GM18508 (cell line): Measurements from ENCODE around the gene BTBD9.

Source experiments
- ATAC-seq: cut with Tn5 transposase; IDR thresholded peaks from one replicate; pipeline ENCODE4 v1.9.1; 2021; ENCODE audit warnings: moderate number of reproducible peaks; ENCODE audit not compliant: insufficient read depth, unreplicated experiment

BTBD9 gene

DNA sequence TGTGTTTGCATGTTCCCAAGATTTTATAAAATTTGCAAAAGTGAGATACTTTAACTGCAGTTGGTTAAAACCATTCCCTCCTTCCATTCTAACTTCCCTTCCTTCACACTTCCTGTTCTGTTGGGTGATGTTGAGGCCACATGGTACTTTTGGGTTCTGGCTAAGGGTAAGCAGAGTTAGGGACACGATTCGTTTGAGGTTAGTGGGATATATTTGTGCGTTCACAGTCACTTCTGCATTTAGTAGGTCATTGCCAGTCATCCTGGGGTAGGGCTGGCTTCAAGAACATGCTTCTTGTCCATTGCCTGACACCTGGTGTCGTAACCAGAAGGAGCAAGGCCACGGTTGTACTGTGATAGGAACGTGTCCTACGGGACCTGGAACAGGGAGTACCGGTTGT lies 480.1 kb downstream of the BTBD9 start:
- ATAC-seq, result no peak

- ATAC-seq, result no peak
Measured at GRCh38 chr6:38158762-38159350, 480.9 kb downstream of the BTBD9 start.

- no peak for ATAC-seq
Measured at GRCh38 chr6:38157905-38158304, 481.8 kb downstream of the BTBD9 start.

DNA sequence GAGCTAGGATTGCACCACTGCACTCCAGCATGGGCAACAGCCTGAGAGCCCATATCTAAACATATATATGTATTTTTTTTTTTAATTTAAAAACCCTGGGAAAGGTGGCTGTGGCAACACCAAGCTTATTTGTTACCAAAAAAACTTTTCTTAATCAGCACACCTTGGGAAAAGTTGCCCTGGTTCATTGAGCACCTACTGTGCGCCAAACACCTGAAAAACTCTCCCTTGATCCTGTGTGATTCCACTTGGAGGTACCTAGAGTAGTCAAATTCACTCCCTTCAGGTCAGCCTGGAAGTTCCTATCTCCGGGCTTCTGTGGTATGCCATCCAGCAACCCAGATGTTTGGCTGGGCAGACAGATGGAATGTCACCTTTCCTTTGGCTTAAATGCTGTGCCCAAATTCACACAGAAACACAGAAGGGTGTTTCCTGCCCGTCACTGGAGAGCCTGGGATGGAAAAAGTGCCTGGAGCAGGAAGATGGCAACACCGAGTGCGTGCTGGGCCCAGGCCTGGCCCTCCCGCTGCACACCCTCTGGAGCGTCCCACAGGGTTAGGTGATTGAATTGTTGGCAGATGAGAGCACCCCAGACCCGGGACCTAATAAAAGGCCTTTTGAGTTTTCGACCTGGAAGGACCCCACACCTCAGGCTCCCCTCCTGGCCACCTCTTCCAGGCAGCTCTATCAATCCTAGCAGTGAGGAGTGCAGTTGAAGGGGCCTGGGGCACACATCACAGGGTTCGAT lies 482.7 kb downstream of the BTBD9 start:
- ATAC-seq, result no peak

DNA sequence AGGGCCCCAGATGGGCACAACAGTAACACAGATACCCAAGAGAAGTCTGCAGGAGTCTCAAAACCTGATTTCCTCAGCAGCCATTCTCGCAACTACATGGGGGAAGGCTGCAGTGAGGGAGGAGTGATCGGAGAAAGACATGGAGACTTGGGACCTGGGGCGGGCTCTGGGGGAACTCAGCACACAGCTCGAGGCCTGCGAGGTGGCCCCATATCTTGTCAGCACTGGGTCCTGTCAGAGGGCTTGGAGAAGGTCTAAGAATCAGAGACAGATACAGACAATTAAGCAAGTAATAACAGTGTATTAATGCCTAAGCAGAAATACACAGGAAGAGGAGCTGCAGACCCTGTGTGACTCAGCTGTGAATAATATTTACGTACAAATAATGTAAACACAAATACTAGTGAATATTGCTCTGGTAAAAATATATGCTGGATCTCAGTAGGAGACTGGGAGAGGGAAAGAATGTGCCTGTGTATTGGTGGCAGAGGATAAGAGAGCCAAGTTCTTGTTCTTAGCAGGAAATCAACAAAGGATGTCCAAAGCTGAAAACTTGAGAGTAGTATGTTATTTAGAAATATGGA lies 484.0 kb downstream of the BTBD9 start:
- ATAC-seq, result no peak

DNA sequence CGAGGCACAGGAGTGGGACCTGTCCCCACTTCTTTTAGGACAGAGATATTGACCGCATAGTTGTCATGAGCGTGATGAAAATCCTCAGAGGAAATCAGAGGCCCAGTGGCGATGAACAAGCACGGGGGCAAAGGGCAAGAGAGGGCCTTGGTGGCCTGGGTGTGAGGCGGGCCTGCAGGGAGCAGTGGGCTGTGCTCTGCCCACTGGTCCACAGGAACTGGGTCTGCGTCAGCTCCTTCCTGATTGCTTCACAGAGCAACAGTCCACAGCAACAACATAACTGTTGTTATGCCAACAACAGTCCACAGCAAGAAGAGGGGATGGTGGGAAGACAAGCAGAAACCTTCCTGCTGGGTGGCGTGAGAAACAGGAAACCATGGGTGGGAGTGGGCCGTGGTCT lies 484.6 kb downstream of the BTBD9 start:
- ATAC-seq, result no peak

DNA sequence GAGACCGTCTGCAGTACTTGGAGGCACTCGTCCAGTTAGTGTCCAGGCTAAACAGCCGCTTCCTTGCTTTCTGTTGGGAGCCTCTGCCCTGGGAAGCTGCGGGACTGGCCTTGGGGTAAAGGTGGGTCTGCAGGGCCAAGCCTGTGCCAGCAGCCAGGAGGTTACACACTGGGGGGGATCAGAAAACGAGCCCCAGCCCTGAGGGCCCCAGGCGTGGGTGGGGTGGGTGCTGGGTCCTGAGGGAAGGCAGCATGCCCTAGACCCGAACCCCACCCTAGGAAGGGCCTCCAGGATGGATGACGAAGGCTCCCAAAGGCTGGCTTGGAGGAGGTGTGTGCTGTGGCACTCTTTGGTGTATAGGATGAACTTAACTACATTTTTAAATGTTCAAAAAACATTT lies 485.0 kb downstream of the BTBD9 start:
- no peak for ATAC-seq

DNA sequence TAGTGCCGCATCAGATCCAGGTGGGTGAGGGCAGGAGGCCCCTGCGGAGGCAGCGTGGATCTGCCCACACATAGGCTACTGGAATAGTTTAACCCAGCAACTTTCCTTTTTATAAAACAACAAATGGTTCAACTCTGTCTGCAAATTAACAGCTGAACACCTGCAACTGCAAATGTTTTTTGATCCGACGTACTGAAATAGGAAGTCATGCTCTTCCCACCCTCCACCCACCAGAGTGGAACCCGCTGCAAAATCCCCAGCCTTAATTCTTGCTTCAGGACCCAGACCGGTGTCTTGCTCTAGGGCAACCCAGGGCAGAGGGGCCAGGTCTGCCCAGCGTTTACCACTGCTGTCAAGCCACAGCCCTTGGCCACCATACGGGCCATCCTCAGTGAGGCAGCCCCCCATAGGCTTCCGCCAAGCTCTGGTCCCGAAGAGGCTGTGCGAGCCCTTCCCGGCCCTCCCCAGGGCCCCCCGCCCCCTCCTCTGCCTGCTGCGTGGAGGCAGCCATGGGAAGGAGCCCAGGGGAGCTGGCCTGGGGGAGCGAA lies 485.9 kb downstream of the BTBD9 start:
- no peak for ATAC-seq

DNA sequence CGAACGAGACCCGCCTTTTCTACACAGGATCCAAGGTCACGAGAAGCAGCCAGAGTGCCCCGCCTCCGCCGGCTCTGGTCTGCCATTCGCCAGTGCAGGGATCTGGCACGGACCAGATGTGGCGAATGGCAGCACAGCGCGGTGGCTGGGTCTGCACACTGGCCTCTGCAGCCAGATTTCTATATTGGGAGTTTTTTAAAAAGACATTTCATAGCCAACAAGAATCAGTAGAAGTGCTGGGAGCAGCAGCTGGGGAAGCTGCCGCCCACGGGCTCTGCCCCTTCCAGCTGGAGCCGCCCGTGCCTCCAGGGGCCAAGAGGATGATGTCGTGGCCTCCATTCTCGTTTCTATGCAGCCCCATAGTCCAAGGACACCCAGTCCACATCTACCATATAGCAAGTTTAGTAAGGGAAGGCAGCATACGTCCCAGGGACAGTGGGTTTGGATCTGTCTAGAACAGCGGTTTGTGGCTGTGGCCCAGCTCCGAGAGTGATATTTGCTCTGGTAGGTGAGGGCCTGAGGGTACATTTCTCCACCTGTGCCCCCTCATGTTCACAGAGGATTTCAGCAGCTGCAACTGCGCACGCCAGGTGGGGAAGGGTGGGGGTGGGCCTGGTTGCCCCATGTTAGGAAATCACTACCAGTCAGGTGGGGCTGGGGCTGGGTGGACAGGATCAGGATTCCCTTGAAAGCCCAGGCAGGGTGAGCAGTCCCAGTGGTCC lies 486.5 kb downstream of the BTBD9 start:
- no peak for ATAC-seq

DNA sequence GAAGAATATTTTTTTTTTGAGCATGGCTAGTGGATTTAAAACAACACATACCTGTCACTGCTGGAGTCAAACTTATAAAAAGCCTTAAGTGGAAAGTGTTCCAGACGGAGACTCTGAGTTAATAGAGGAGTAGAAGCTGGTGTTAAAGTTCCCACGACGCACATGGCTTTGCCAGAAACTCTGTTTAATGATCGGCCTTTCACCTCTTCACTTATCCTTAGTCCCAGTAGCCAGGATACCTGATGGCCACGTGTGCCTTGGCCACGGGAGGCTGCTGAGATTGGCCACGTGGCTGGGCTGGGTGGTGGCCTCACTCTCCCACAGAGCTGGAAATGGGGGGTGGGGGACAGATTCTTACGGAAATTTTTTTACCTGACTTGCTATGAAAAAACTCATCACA lies 487.1 kb downstream of the BTBD9 start:
- ATAC-seq, result no peak

DNA sequence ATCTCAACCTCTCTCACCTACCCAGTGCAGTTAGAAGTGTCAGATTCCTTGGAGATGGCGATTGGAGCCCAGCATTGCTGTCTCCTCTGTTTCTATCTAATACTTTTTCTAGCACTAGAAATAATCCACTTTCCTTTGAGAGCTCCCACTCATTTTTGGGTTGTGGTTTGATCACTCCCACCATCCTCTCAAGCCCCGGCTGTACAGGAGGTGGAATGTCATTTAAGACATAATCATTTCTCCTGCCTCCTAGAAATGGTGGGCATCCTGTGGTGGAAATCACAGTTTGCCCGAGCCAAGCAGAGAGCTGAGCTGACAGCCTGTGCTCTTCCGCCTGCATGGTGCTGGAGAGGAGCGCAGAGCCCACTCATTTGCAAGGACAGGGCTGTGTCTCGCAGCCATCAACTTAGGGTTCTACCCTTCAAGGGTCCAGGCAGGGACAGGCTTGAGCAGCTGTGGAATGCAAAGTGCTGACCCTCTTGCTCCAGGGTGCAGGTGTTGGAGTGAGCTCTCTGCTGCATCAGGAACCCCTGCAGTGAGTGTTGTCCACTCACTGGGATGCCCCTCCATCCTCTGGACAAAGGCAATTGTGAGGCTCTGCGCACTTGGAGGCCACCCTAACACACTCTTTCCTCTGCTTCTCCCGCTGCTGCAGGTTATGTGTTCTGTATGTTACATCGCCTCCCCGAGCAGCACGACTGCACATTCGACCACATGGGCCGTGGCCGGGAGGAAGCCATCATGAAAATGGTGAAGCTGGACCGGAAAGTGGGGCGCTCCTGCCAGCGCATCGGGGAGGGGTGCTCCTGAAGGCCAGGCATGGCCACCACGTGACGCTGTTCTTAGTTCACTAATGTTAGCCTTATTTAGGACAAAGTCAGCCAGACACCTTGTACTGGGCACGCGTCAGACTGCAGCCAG lies 487.9 kb downstream of the BTBD9 start:
- no peak for ATAC-seq

DNA sequence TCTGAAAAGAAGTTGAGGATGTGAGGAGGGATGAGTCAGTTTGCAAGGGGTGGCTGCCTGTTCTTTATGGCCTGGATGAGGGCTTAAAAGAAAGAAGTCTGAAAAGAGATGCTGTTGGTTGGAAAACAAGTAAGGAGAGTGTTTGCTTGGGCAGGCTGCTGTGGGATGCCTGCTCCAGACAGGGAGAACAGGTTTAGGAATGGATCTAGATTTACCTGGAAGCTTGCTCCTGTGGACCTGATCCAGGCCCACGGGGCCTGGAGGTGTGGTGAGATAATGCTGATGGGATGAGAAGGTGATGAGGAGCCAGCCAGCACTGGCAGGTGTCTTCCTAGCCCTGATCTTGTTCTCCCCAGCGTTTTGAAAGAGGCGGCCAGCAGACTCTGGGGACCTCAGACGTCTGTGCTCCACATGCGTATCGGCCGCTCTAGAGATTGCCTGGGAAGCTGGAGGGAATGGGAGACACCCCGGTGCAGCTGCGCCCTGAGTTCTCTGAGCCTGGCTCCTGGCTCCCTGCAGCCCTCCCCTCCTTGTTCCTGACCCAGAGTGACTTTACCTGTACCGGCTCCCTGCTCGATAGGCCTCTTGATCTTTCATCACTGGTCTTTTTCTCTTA lies 488.9 kb downstream of the BTBD9 start:
- no peak for ATAC-seq

DNA sequence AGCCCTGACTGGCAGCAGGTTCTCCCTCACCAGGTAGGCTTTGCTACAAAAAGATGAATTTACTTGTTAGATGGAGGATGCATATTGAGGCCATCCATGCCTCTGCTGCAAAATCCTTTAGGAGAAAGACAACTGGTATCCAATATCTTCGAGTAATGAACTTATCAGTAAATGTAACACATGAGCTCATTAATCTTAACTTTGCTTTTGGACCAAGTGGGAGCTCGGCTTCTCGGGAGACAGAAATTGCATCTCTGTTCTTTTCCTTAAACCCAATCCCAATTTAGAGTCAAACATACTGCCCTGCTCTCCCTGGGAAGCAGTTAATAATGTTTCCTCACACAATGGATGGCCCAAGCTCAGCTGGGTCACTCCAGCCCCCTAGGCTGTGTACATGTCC lies 489.7 kb downstream of the BTBD9 start:
- no peak for ATAC-seq

DNA sequence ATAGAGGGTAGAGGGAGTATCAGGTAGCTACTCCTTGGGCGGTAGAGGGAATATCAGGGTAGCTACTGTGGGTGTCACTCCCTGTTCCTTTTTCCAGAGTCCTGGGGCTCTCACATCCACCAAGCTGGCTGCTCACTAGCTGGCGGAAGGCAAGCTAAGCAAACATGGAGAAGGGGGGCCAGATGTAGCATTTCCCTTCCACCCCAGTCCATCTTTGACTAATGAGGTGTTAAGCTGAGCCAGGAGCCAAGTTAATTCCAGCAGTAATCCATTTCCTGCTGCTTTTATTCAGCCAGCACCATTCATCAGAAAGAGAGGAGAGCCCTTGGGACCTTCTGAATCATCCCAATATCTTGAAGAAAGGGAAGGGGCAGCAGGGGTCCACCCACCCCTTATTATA lies 490.2 kb downstream of the BTBD9 start:
- ATAC-seq, result no peak

GRCh38 chr6:38148606-38149005 lies 491.1 kb downstream of the BTBD9 start:
- no peak for ATAC-seq

DNA sequence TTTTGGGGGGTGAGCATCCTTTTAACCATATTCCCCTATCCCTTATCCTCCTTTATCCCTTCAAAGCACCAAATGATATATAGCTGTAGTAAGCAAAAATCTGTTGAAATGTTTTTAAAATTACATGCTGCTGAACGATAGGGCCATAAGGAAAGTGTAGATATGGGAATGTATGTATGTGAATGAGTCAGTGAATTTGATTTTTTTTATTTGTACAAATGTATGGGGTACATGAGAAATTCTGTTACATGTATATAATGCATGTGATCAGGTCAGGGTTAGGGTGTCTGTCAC lies 493.0 kb downstream of the BTBD9 start:
- no peak for ATAC-seq

DNA sequence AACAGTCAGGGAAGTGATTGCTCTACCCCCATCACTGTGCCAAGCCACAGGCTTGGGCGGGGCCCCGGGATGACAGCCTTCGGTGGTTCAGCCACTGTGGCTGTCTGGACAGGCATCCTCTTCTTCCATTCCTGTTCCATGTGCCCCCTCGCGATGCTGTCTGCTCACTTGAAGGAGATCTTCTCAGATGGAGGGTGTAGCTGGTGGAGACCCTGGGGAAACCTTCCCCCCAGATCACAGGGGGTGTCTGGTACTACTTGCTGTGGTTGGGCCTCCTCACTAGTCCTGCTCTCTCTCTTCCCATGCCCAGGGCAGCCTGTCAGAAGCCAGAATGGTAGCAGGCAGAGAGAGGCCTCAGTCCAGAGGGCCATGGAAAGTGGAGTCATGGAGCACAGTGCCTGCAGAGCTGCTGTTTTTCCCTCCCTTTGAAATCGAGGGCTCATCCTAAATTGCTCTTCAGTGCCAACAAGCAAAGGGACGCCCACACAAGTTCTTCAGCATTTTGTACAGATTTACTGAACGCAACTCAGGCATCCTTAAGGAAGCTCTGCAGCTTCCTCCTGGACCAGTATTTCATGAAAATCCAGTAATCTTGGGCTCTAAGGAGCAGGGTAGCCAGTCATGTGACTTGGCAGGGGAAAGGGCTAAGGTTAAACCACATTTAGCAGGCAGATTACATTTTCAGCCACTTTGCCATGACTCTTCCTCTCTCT lies 493.6 kb downstream of the BTBD9 start:
- no peak for ATAC-seq

DNA sequence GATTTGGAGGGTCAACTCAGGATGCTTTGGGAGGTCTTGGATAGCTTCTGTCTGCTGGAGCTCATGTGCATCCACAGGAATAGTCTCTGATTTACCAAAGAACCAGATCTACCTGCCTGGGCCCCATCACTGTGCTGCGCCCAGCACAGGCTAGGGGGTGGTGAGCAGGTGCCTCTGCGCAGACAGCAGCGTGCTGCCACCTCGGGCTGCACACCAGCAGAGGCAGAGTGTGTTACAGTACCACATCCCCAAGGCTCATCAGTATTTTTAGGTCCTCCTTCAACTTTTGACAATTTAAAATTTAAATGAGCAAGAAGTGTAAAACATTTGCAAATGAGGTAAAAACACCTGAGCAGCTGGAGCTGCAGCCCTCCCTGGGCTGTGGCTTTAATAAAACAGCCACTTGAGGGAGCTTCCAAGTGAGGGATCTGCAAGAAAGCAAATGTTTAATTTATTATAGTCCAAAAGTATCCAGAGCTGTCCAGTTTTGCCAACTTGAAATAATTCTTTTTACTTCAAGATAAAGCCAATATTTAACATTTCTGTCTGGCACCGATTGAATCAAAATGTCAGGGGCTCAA lies 495.3 kb downstream of the BTBD9 start:
- no peak for ATAC-seq
